ENCODE data around the gene GPR160.

- TF ChIP-seq CTCF (IDR thresholded peaks at IDR 0.05) (no peak), EP300 (IDR thresholded peaks at IDR 0.05; ENCODE audit: low read depth) (no peak)
These were observed 47.4 kb upstream of the GPR160 start for GRCh38 chr3:169990431-169990830.

Data from transverse colon (tissue), 3 donors.